ENCODE data around the gene NEDD9. TPM values are rescaled to one million over a fixed set of nuclear protein-coding genes. Genes with fewer than 3 reads are reported as not detected.

Gene NEDD9
- total RNA-seq, 1 donor from 2014 or later, result 31.1 TPM

- ATAC-seq, result no peak
- intact Hi-C loops (cut with micrococcal nuclease), result no loop called here
- DNase-seq, result no peak
Observed at GRCh38 chr6:11237956-11238355, 5.5 kb upstream of the NEDD9 start.

DNA sequence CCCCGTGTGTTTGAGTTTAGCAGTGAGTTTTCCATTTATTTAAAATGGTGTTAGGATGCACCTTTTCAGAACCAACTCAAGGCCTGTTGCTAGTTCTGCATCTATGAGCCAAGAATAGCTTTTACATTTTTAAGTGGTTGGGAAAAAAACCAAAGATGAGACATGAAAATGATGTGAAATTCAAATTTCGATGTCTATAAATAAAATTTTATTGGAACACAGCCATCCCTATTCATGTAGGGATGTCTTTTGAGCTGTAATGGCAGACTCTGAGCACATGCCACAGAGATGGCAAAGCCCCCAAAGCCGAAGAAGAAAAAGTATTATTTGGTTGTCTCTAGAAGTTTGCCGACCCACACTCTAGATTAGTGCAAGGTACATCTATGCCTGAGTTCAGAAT is 5.0 kb upstream of the NEDD9 start:
- DNase-seq (no peak), ATAC-seq (no peak)
- intact Hi-C loops (cut with micrococcal nuclease), result no loop called here

DNA sequence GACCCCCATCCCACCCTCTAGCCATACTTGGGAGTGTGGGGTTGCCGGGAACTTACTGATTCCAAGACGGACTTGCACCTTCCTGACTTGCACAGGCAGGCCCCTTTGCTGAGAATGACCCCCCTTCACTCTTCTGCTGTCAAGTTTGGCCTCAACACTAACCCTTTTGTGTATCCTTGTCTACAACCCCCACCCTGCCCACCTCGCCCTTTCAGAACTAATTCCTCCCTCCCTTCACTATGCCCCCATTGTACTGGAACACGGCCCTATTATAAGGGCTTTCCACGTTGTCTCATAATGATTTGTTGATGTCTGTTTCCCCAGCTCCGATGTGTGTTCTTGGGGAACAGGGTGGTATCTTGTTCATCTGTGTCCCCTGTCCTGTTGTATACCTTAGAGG is 4.4 kb upstream of the NEDD9 start:
- no peak for DNase-seq
- intact Hi-C loops (cut with micrococcal nuclease), result no loop called here

GRCh38 chr6:11236076-11236750 is 3.7 kb upstream of the NEDD9 start:
- intact Hi-C loops (cut with micrococcal nuclease), result no loop called here
- ATAC-seq (no peak), DNase-seq (no peak)

More for the DNA sequence above, 4.4 kb upstream of the NEDD9 start:
- ATAC-seq, result no peak

GRCh38 chr6:11235062-11235461 is 2.6 kb upstream of the NEDD9 start:
- ATAC-seq (no peak), DNase-seq (no peak)
- intact Hi-C loops (cut with micrococcal nuclease), result no loop called here

GRCh38 chr6:11233673-11234573 is 1.5 kb upstream of the NEDD9 start:
- no peak for ATAC-seq
- intact Hi-C loops (cut with micrococcal nuclease), result loop anchor here (5.0 kb wide), 1 partner anchor 263 kb away; no protein-coding TSS in a partner anchor
- DNase-seq, result no peak

DNA sequence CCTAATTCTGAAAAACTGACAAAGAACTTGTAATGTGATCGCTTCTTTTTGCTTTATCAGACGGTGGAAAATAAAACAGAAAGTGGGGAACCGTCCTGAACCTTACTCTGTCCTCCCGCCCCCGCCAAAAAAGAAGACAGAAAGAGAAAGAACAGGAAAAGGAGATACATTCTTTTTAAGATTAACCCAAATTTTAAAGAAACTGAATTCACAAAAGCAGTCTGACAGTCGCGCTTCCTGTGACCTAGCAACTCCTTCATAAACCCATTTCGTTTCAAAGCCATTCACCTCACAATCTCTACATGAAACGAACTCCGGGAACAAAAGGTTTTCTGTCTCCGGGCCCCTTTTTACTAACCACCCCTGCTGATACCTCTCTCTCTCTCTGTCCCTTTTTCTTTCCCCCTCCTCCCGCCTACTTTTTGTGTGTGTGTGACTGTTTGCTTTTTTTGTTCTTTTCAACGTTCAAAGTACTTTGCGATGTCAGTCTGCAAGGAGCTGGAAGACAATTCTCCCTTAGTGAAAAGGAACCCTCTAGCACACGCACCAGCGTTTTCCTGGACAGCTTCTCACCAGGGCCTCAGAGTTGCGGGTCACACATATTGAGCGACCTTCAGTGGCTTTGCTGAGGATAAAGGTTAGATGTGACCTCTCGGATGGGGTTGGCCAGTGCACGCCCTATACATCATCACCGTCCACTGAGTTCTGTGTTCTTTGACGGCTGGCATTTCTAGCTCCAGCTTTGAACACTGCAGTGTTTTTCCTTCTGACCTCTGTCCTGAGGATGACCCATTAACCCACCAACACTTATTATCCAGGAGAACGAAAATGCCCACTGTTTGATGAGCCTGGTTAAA is 530 bp upstream of the NEDD9 start:
- ATAC-seq (peak; percentile 8), DNase-seq (no peak)
- intact Hi-C loops (cut with micrococcal nuclease), result loop anchor here (5.0 kb wide), 1 partner anchor 264 kb away; no protein-coding TSS in a partner anchor

- ATAC-seq, result peak; percentile 72
- intact Hi-C loops (cut with micrococcal nuclease), result loop anchor here (5.0 kb wide), 1 partner anchor 266 kb away; no protein-coding TSS in a partner anchor
- DNase-seq, result peak; percentile 56
Observed at GRCh38 chr6:11231564-11232192, 790 bp downstream of the NEDD9 start.

- ATAC-seq, result no peak
- intact Hi-C loops (cut with micrococcal nuclease), result loop anchor here (5.0 kb wide), 1 partner anchor 266 kb away; no protein-coding TSS in a partner anchor
- no peak for DNase-seq
Observed at GRCh38 chr6:11231108-11231463, 1.4 kb downstream of the NEDD9 start.

DNA sequence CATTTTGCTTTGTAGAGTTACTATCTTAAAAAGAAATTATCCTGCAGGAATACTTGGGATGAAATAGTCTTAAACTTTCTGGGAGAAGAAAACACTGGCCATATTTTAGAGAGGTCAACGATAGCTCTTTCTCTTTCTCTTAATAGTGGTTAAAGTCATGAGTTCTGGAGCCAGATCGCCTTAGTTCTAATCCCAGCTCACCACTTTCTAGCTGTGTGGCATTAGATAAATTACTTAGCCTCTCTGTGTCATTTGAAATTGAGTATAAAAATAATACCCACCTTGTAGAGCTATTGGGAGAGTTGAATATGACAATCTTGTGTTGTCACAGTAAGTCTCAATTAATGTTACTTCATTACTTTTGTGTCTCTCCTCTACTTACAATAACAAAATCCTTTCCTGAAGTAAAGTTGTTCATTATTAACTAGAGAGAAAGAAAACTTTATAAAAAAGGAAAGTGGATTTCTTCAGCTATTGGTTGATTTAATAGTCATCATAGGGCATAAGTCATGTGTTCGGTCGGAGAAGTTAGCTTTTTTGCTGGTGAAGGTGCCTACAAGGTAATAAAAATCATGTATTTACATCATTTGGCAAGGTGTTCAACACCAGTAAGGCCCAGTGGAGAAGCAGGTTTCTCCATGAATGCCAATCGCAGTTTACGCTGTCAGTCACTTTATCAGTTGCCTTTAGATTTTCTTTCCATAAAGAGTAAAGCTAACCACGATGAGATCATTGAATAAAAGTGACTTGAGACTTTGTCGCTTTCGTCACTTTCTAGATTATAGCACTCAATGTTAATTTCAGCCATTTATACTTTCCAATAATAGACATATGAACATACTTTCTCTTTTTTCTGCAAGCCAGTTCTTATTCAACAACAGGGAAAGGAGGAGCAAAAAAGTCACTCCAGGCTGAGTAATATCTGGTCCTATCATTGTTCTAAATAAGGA is 2.0 kb downstream of the NEDD9 start:
- intact Hi-C loops (cut with micrococcal nuclease), result loop anchor here (5.0 kb wide), 1 partner anchor 267 kb away; no protein-coding TSS in a partner anchor
- ATAC-seq, result no peak
- DNase-seq, result no peak

- no peak for ATAC-seq
- intact Hi-C loops (cut with micrococcal nuclease), result loop anchor here (5.0 to 10.0 kb wide), 2 partner anchors 135 to 268 kb away; no protein-coding TSS in a partner anchor
Observed at GRCh38 chr6:11229655-11230046, 2.8 kb downstream of the NEDD9 start.

DNA sequence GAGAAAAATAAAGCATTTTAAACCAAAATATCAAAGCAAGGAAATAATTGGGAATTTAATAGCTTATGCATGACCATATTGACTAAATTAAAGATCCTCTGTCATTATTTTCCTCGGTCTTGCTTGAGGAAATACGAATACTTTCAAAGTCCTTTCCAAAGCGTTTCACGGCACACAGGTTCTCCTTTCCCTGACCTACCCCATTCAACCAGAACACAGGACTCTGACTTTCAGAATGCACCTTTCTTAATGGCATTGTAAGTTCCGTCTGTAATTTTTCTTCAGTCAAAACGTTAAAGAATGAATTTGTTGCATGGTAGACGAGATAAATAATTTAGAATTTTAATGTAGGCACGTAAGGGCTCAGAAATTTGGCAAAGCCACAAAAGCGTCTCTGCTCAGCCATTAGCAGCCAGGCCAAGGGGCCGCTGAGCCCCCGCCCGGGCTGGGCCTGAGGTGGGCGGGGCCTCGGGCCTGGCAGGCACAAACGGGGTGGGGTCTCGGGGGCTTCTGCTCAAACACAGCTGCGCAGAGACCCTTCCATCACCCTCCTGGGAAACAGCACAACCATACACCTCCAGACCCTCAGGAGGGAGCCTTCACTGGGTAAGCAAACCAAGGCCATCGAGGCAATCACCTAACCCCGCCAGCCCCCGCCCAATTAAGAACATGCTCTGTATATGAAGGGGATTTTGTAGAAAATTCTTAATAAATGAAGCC is 3.4 kb downstream of the NEDD9 start:
- intact Hi-C loops (cut with micrococcal nuclease), result loop anchor here (10.0 kb wide), 1 partner anchor 136 kb away; no protein-coding TSS in a partner anchor
- DNase-seq, result no peak
- no peak for ATAC-seq

More at GRCh38 chr6:11229655-11230046, 2.8 kb downstream of the NEDD9 start:
- DNase-seq, result no peak

DNA sequence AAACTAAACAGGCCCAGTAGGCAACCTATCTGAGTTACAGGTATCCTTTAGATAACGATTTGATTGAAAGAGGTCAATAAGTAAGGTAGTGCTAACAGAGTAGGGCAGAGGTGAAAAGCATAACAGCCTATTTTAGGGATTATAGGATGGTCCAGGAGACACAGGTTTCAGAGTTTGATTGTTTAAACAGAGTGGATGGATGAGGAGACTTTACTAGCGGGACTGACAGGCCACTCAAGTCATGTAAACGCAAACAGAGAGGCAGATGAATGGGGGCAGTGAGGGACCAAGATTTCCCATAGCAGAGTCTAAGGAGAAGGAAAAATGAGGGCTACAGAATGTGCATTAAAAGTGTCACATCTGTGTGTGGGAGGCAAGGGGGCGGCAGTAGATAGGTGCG is 4.8 kb downstream of the NEDD9 start:
- ATAC-seq (no peak), DNase-seq (no peak)
- intact Hi-C loops (cut with micrococcal nuclease), result loop anchor here (10.0 kb wide), 1 partner anchor 137 kb away; no protein-coding TSS in a partner anchor

GRCh38 chr6:11226005-11226404 is 6.5 kb downstream of the NEDD9 start:
- intact Hi-C loops (cut with micrococcal nuclease), result loop anchor here (10.0 kb wide), 1 partner anchor 139 kb away; no protein-coding TSS in a partner anchor
- DNase-seq, result no peak
- ATAC-seq, result no peak

- DNase-seq (no peak), ATAC-seq (no peak)
- intact Hi-C loops (cut with micrococcal nuclease), result loop anchor here (10.0 kb wide), 1 partner anchor 140 kb away; no protein-coding TSS in a partner anchor
Observed at GRCh38 chr6:11224966-11225463, 7.5 kb downstream of the NEDD9 start.

GRCh38 chr6:11224252-11224965 is 8.1 kb downstream of the NEDD9 start:
- intact Hi-C loops (cut with micrococcal nuclease), result loop anchor here (10.0 kb wide), 1 partner anchor 140 kb away; no protein-coding TSS in a partner anchor
- ATAC-seq, result no peak

More at GRCh38 chr6:11224252-11224965, 8.1 kb downstream of the NEDD9 start:
- DNase-seq, result no peak
